GM19455 (cell line): ENCODE measurements around the gene KIAA0513.
"Not testable (repeated sequence)": the region's sequence is repeated elsewhere in the genome, so short reads cannot be mapped to it uniquely, and the experiment has no call there.

Experiments used
- ATAC-seq: cut with Tn5 transposase; IDR thresholded peaks from one replicate; pipeline ENCODE4 v1.9.1; 2021; ENCODE audit not compliant: unreplicated experiment

Gene KIAA0513

GRCh38 chr16:85046931-85047866 lies 19.6 kb downstream of the KIAA0513 start:
- ATAC-seq: no peak

DNA sequence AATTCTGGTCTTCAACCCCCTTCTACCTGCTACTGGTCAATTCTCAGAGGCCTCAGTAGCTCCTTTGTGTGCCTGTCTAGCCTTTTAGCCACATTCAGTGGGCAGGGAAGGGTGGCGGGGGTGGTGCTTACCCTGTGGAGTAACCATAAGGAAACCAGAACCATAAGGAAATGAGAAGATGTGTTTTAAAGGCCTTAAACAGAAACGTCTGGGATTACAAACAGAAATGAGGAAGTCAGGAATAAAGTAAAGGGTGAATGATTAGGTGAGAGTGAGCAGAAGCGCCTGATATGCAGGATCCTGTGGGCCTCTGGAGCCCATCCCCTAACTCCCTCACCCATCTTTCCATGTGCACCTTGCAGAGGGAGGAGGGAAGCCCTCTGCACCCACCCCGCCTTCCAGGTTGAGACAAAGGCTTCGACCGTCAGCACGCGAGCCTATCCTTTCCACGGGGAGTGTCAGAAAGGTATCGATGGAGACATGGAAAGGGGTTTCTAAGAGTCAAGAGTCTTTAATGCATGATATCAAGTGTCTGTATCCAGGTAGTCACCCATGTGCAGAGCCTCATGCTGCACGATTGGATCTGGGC lies 20.4 kb downstream of the KIAA0513 start:
- no peak for ATAC-seq

- no peak for ATAC-seq
Measured at GRCh38 chr16:85048921-85049562, 21.4 kb downstream of the KIAA0513 start.

GRCh38 chr16:85049706-85050305 lies 22.2 kb downstream of the KIAA0513 start:
- ATAC-seq: no peak

DNA sequence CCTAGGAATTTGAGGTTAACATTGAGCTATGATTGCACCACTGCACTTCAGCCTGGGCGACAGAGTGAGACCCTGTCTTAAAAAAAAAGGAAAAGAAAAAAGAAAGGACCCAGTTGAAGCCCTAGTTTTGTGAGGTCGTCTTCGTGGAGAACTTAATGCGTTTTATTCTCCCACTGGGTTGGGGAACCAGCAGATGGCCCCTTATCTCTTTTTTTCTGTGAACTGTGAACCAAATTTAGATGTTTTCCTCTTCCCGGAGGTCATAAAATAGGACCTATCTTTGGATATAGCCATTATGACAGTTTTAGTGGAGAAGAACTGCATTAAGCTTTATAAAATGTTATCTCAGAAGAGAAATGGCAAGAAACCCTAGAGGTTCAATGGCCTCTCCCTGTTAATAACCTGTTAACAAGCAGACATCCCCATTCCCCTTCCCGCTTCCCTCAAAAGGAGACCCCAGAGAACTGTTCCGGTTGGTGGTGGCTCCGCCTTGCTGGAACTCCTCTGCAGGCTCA lies 23.5 kb downstream of the KIAA0513 start:
- ATAC-seq: no peak

GRCh38 chr16:85051683-85052082 lies 24.1 kb downstream of the KIAA0513 start:
- ATAC-seq: no peak

DNA sequence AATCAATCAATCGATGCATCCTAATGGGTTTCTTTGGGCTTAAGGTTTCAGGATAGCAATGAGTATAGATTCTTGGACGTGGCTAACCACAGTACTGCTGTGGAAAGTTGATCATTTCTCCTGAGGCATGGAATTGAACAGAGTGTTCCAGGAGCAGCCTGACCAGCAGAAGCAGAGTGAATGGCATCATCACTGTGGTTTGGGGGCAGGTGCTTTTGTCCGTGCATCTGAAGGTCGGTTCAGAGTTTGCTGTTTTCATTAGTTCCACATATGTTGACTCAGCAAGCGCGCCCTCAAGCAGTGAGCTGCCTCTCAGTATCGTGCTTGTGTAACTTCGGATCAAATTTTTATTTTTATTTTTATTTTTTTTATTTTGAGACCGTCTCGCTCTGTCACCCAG lies 24.9 kb downstream of the KIAA0513 start:
- no peak for ATAC-seq

DNA sequence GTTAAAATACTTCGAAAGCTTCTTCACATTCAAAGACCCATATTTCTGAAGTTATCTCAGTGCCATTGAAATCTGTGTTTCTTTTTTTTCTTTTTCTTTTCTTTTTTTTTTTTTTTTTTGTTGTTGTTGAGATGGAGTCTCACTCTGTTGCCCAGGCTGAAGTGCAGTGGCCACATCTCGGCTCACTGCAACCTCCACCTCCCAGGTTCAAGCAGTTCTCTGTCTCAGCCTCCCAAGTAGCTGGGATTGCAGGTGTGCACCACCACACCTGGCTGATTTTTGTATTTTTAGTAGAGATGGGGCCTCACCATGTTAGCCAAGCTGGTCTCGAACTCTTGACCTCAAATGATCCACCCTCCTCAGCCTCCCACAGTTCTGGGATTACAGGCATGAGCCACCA lies 26.7 kb downstream of the KIAA0513 start:
- not testable (repeated sequence) for ATAC-seq

- ATAC-seq: no peak
Measured at GRCh38 chr16:85054948-85055492, 27.4 kb downstream of the KIAA0513 start.

GRCh38 chr16:85055493-85056210 lies 28.1 kb downstream of the KIAA0513 start:
- peak; percentile 86 for ATAC-seq

DNA sequence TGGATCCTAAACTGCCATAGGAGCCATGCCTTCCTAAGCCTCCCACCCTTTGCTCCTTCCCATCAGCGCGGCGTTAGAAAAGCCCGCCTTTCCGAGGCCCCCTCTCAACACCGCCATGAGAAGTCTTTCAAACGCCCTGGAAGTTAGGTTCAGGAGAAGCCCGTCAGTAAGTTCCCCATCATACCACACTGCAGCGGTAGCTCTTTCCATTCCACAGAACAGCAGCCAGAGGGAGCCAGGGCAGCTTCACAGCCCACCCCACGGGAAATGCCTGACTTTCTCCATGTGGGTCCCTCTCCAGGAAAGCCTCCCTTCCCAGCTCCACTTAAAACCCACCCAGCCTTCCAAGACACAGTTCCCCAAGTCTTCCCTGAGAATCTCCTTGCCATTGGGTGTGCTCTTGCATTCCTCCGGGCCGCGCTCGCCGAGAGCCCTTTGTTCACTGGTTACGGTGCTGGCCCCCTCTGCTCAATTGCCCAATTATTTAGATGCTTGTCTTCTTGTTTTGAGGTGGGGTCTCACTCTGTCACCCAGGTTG lies 28.7 kb downstream of the KIAA0513 start:
- no peak for ATAC-seq

DNA sequence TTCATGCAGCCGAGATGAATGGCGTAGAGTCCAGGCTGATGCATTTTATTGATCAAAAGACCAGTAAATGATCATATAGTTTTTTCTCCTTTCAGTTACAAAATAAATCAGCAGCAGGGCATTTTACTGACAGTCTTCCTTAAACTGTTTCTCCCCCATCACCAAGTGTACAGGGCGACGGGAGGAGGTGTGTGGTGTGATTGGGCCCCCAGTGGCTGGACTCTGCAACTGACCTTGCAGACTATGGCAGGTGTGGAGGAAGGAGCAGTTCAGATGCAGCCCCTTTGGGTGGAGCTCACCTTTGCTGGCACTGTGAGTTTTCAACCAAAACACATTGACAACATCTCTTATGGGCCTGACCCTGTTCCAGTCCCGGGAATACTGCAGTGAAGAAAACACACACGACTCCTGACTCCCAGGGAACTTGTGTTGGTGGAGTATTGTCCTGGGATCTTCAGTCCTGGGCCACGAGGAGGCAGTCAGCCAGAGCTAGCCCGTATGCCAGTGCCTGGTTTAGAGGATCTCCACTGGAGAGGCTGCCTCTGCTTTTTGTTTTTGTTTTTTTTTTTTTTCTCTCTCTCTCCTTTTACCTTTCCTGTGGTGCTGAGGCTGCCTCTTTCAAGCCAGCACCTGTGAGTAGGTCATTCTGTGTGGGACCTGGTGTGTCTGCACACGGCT lies 29.8 kb downstream of the KIAA0513 start:
- ATAC-seq: no peak

GRCh38 chr16:85057948-85058347 lies 30.4 kb downstream of the KIAA0513 start:
- ATAC-seq: no peak

DNA sequence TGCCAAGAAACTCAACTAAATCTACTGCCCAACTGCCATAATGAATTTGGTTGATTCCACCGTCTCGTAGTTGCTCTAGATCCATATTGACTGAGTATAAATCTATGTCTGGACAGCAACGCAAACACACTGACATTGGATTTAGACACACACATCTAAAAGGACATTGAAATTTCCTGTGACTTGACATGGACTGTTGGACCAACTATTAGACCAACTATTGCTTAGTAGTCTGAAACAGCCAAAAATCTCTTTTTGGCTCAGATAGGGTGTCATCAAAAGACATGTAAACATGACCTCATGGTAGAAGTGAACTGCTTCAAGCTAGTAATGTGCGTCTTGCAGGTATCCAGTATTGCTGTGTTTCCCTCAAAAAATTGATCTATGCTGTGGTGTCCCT lies 31.3 kb downstream of the KIAA0513 start:
- ATAC-seq: no peak

- ATAC-seq: no peak
Measured at GRCh38 chr16:85061566-85061965, 34.0 kb downstream of the KIAA0513 start.

GRCh38 chr16:85062323-85062722 lies 34.7 kb downstream of the KIAA0513 start:
- no peak for ATAC-seq

- no peak for ATAC-seq
Measured at GRCh38 chr16:85062845-85063244, 35.2 kb downstream of the KIAA0513 start.

- ATAC-seq: no peak
Measured at GRCh38 chr16:85064186-85064585, 36.6 kb downstream of the KIAA0513 start.

DNA sequence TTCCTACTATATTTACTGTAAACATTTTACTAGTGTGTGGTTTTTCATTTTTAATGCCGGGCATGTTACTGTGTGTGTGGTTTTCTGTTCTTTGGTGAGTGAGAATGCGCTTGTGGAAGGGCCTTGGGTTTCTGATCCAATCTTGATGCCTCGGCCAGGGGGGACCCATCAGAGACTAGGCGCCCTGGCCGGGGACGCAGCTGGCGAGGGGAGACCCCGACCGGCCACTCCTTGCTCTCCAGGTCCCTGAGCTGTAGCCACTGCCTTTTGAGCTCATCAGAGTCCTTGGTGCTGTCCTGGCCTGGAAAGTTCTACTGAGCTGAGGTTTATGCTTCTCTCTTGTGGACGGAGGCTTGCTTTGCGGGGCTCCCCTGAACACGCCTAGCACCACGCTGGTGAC lies 37.5 kb downstream of the KIAA0513 start:
- no peak for ATAC-seq
